Measurements from ENCODE around the gene LIG1. TPM values are rescaled to one million over a fixed set of nuclear protein-coding genes. Genes with fewer than 3 reads are reported as not detected.

LIG1 gene
- 56.3 to 64.7 TPM (median 60.6 TPM) in 5 replicates for total RNA-seq (2022; extraction: Qiagen RNA extraction)

DNA sequence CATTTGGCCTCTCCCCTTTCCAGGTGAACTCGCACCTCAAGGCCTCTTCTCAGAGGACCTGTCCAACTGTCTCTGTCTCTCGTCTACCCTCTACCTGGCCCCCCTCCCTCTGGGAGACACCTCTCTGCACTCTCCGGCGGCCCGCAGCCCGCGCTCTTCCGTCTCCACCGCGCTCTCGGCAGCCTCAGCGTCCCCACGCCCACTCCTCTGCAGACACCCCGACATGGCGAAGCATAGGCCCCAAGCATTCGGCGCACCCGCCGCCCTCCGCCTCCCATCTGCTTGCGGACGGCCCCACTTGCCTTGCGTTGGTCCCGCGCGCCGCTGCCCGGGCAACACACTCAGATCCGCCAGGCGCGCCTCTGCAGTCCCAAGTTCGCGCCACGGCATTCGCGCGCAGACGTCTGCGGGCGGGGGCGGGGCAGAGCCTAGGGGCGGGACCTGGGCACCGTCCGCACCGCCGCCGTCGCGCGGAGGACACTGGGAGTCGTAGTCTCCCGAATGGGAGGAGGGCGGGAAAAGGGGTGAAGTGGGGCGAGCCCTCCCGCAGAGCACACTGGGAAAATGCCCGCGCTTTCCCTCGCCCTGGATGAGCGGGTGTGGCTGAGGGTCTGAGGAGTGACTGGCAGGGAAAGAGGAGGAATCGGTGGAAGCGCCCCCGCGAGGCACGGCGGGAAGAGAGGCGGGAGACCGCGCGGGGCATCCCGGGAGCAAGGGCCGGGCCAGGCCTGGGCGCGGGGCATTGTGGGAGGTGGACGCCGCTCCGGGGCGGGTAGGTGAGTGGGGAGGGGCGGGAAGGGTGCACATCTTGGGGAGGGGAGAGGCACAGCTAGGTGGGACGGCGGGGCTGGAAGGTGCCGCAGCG, at the start of gene LIG1, which contains the start of gene ZSWIM9:
LIG1 (minus strand) TSS at position 406 of the 865 bp plus-strand sequence. CDS start 4,778 bp downstream, outside the sequence.
ZSWIM9 (plus strand) TSS at position 742 of the 865 bp plus-strand sequence. CDS start 1,123 bp downstream, outside the sequence.

DNA sequence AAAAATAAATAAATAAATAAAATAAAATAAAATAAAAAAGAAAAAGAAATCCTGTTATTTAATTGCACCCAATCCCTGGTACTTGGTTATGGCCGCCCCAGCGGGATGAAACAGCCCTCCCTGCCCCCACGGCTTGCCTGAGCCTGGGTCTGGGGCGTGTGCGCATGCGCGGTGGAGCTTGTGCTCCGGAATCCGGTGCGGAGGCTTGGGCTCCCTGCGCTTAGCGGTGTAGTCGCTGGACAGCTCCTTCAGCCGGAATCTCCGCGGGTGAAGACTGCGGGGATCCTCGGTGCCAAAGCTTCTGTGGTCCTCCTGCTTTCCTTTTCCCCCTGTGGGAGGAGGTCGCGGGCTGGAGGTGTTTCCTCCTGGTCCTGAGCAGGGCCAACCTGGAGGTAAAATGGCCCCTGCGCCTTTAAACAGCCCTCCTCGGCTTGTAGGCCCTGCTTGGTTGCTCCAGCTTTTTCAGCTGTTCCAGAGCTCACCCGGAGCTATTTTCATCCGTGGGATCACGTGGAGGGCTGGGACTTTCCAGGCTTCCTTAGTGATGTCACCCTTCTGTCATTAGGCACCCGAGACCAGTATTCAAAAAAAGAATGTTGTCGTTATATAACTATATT, 59.7 kb downstream of the LIG1 start, which contains the start of gene PLA2G4C:
PLA2G4C (minus strand) TSS at position 468 of the 617 bp plus-strand sequence. CDS start 4,288 bp downstream, outside the sequence.

Other genes with a start within 250 kb of the LIG1 start
- not detected in 5 replicates for gene BSPH1, start 178.2 kb downstream of the LIG1 start, total RNA-seq (2022; extraction: Qiagen RNA extraction)
- gene ELSPBP1, start 175.7 kb downstream of the LIG1 start, total RNA-seq (2022; extraction: Qiagen RNA extraction) = not detected in 5 replicates
- not detected in 5 replicates for gene CABP5, start 126.3 kb downstream of the LIG1 start, total RNA-seq (2022; extraction: Qiagen RNA extraction)
- 8.4 to 15.3 TPM (median 10.8 TPM) in 5 replicates for gene PLA2G4C, start 59.5 kb downstream of the LIG1 start, total RNA-seq (2022; extraction: Qiagen RNA extraction)
- 5.2 to 7.4 TPM (median 6.5 TPM) in 5 replicates for gene ZSWIM9, start 336 bp upstream of the LIG1 start, total RNA-seq (2022; extraction: Qiagen RNA extraction)
- 15.1 to 17.4 TPM (median 15.8 TPM) in 5 replicates for gene CARD8, start 85.6 kb upstream of the LIG1 start, total RNA-seq (2022; extraction: Qiagen RNA extraction)
- 6.8 to 10.7 TPM (median 7.6 TPM) in 5 replicates for gene ZNF114, start 99.7 kb upstream of the LIG1 start, total RNA-seq (2022; extraction: Qiagen RNA extraction)
- gene EMP3, start 155.2 kb upstream of the LIG1 start, total RNA-seq (2022; extraction: Qiagen RNA extraction) = 430 to 471 TPM (median 441 TPM) in 5 replicates
- 3.3 to 5.0 TPM (median 4.4 TPM) in 5 replicates for gene TMEM143, start 193.6 kb upstream of the LIG1 start, total RNA-seq (2022; extraction: Qiagen RNA extraction)
- gene SYNGR4, start 194.0 kb upstream of the LIG1 start, total RNA-seq (2022; extraction: Qiagen RNA extraction) = 2.0 to 3.8 TPM (median 3.0 TPM) in 5 replicates
- 392 to 442 TPM (median 433 TPM) in 5 replicates for gene KDELR1, start 221.2 kb upstream of the LIG1 start, total RNA-seq (2022; extraction: Qiagen RNA extraction)
- 5.6 to 8.5 TPM (median 8.1 TPM) in 5 replicates for gene GRIN2D, start 223.3 kb upstream of the LIG1 start, total RNA-seq (2022; extraction: Qiagen RNA extraction)